Panc1 (cell line): Measurements from ENCODE around the gene CD300E. TPM values are rescaled to one million over a fixed set of nuclear protein-coding genes. Genes with fewer than 3 reads are reported as not detected.

Experiments
- ATAC-seq: fragments of 200-7000 bp; cut with Tn5 transposase; 2 replicates; pipeline ENCODE4 v1.9.1; 2020; ENCODE audit warnings: mild to moderate bottlenecking, moderate library complexity
- BruUV-seq: library from RNA; stranded (reverse); fragments of 400-500 nt; replicated peaks from 2 replicates; lab custom pipeline; 2021; lab: Mats Ljungman, UMichigan
- CTCF ChIA-PET: fragments of 300-600 bp; sonication (Branson Sonifier 250); formaldehyde crosslinking; loops from one replicate; lab custom pipeline; 2022; ENCODE audit warnings: antibody characterized with exemption; lab: Charles Lee
- POLR2A ChIA-PET: fragments of 300-600 bp; sonication (Branson Sonifier 250); formaldehyde crosslinking; loops from one replicate; lab custom pipeline; 2022; ENCODE audit warnings: antibody characterized with exemption; lab: Charles Lee
- DNase-seq: peaks from one replicate; pipeline ENCODE4 v3.0.0-alpha.2; 2010; ENCODE audit warnings: low read depth, low spot score
- H3K27ac ChIP-seq: 2 replicates; pipeline ENCODE4 v1.5.1; 2011; ENCODE audit warnings: mild to moderate bottlenecking, low read length, inconsistent platforms
- H3K27me3 ChIP-seq: fragments of 200-500 bp; sonication (Bioruptor generic); 2 replicates; pipeline ENCODE4 v1.6.0; 2014; ENCODE audit warnings: low read length, inconsistent platforms; ENCODE audit not compliant: control insufficient read depth, insufficient read depth
- H3K36me3 ChIP-seq: fragments of 200-500 bp; sonication (Bioruptor generic); 2 replicates; pipeline ENCODE4 v1.5.1; 2014; ENCODE audit warnings: inconsistent platforms, mild to moderate bottlenecking, low read length, moderate library complexity; ENCODE audit not compliant: control insufficient read depth, insufficient read depth
- H3K4me1 ChIP-seq: 2 replicates; pipeline ENCODE4 v1.5.1; 2011; ENCODE audit warnings: inconsistent platforms, mild to moderate bottlenecking, low read length, moderate library complexity; ENCODE audit not compliant: control insufficient read depth, insufficient read depth
- H3K4me3 ChIP-seq, 2 experiments: 2 replicates each; pipeline ENCODE4 v1.5.1; 2011 to 2012; ENCODE audit warnings: low read depth in 2 of 2, low read length in 2 of 2, mild to moderate bottlenecking in 2 of 2, inconsistent platforms in 1 of 2, moderate library complexity in 1 of 2
- H3K9me3 ChIP-seq: fragments of 200-500 bp; sonication (Bioruptor generic); 2 replicates; pipeline ENCODE4 v1.5.1; 2014; ENCODE audit warnings: low read depth, mild to moderate bottlenecking, inconsistent platforms, low read length, moderate library complexity; ENCODE audit not compliant: control insufficient read depth, insufficient read depth
- CTCF ChIP-seq: fragments of 450-650 bp; IDR thresholded peaks from 2 replicates; pipeline ENCODE4 v1.5.1; 2017; ENCODE audit warnings: mild to moderate bottlenecking
- POLR2AphosphoS5 ChIP-seq: IDR thresholded peaks from 2 replicates; pipeline ENCODE4 v1.6.1; 2012; ENCODE audit warnings: mild to moderate bottlenecking, low read depth, low read length, moderate library complexity
- REST ChIP-seq, 2 experiments: IDR thresholded peaks; 2 replicates each; pipeline ENCODE4 v1.6.1; 2011 to 2012; ENCODE audit warnings: low read depth in 2 of 2, control low read depth in 1 of 2, low read length in 1 of 2, mild to moderate bottlenecking in 1 of 2, moderate library complexity in 1 of 2; ENCODE audit not compliant: insufficient read depth in 1 of 2
- SIN3A ChIP-seq: IDR thresholded peaks from 2 replicates; pipeline ENCODE4 v1.6.1; 2012; ENCODE audit warnings: low read depth, mild to moderate bottlenecking, low read length, moderate library complexity, borderline replicate concordance; ENCODE audit not compliant: insufficient read depth
- TCF7L2 ChIP-seq: IDR thresholded peaks from 2 replicates; pipeline ENCODE4 v1.6.1; 2011; ENCODE audit warnings: mild to moderate bottlenecking, low read depth, low read length, inconsistent platforms
- in situ Hi-C: cut with HindIII; loops from 2 replicates; pipeline ENCODE4 v1.10.0; 2016; ENCODE audit warnings: low sequenced_read_pairs, low pct_unique_long_range_greater_than_20kb
- intact Hi-C: fragments of 100-400 bp; cut with micrococcal nuclease; formaldehyde crosslinking; loops from one replicate; pipeline ENCODE4 v1.10.0; 2022; ENCODE audit not compliant: unreplicated experiment
- total RNA-seq: library from RNA; stranded (reverse); gene quantifications from one replicate; pipeline ENCODE4 v1.2.1, GENCODE V29; 2021; ENCODE audit not compliant: unreplicated experiment

The CD300E gene
- total RNA-seq, 1 experiment from 2014 or later: not detected

- no peaks in the 10 kb centered on the region for H3K9me3 ChIP-seq
- no TSS peak for BruUV-seq
Observed at GRCh38 chr17:74654742-74655141, 31.2 kb upstream of the CD300E start.

GRCh38 chr17:74652020-74652419, 28.5 kb upstream of the CD300E start:
- no peak overlapping the region for H3K27ac ChIP-seq
- intact Hi-C loops: no loop called here
- peaks cover 50% of the 10 kb centered on the region for H3K27me3 ChIP-seq
- H3K4me3 ChIP-seq: no peak overlapping the region
- no peaks in the 10 kb centered on the region for H3K9me3 ChIP-seq
- BruUV-seq: no TSS peak
- ChIA-PET CTCF (no interaction called here), POLR2A (no interaction called here)
- DNase-seq: no peak
- H3K4me1 ChIP-seq: no peaks in the 10 kb centered on the region
- in situ Hi-C loops: no loop called here
- ATAC-seq: no peak
- H3K36me3 ChIP-seq: no peaks in the 10 kb centered on the region
- TF ChIP-seq CTCF: no peak

More at GRCh38 chr17:74654742-74655141, 31.2 kb upstream of the CD300E start:
- no peak overlapping the region for H3K27ac ChIP-seq
- ATAC-seq (no peak), DNase-seq (no peak)
- ChIA-PET CTCF (interaction anchor here (0.7 kb wide), 1 partner anchor 11 kb away, joined by 3 read pairs; no protein-coding TSS in a partner anchor), POLR2A (no interaction called here)
- in situ Hi-C loops: no loop called here
- no peaks in the 10 kb centered on the region for H3K36me3 ChIP-seq
- H3K4me1 ChIP-seq: no peaks in the 10 kb centered on the region
- H3K4me3 ChIP-seq: no peak overlapping the region
- no peak for TF ChIP-seq TCF7L2
- TF ChIP-seq REST (IDR thresholded peaks at IDR 0.05; ENCODE audit: insufficient read depth in 1 of 2, low read depth in 2 of 2, low read length in 1 of 2): no peak
- no peak for TF ChIP-seq CTCF
- intact Hi-C loops: no loop called here
- H3K27me3 ChIP-seq: peaks cover 52% of the 10 kb centered on the region

- DNase-seq (no peak), ATAC-seq (no peak)
- no TSS peak for BruUV-seq
- H3K4me1 ChIP-seq: no peaks in the 10 kb centered on the region
- no peak overlapping the region for H3K27ac ChIP-seq
- ChIA-PET POLR2A (no interaction called here), CTCF (no interaction called here)
- in situ Hi-C loops: no loop called here
- H3K36me3 ChIP-seq: no peaks in the 10 kb centered on the region
- H3K27me3 ChIP-seq: peaks cover 49% of the 10 kb centered on the region
- intact Hi-C loops: no loop called here
- H3K9me3 ChIP-seq: no peaks in the 10 kb centered on the region
- H3K4me3 ChIP-seq: no peak overlapping the region
- TF ChIP-seq SIN3A (no peak), POLR2AphosphoS5 (no peak), REST (IDR thresholded peaks at IDR 0.05; ENCODE audit: insufficient read depth in 1 of 2, low read depth in 2 of 2, low read length in 1 of 2) (no peak), TCF7L2 (no peak), CTCF (no peak)
Observed at GRCh38 chr17:74649909-74650308, 26.4 kb upstream of the CD300E start.
